ENCODE data around the gene HACD2.
"Not testable (repeated sequence)": the region's sequence is repeated elsewhere in the genome, so short reads cannot be mapped to it uniquely, and the experiment has no call there.

HACD2 gene

GRCh38 chr3:123611082-123611481 is 26.2 kb upstream of the HACD2 start:
- no peak for DNase-seq

GRCh38 chr3:123610331-123610730 is 25.5 kb upstream of the HACD2 start:
- DNase-seq: no peak

GRCh38 chr3:123609063-123609462 is 24.2 kb upstream of the HACD2 start:
- DNase-seq: no peak

GRCh38 chr3:123608263-123608937 is 23.5 kb upstream of the HACD2 start:
- no peak for DNase-seq

GRCh38 chr3:123606527-123606926 is 21.7 kb upstream of the HACD2 start:
- DNase-seq: no peak

GRCh38 chr3:123605789-123606234 is 21.0 kb upstream of the HACD2 start:
- no peak for DNase-seq

GRCh38 chr3:123603153-123603552 is 18.3 kb upstream of the HACD2 start:
- DNase-seq: not testable (repeated sequence)

- DNase-seq: no peak
Measured at GRCh38 chr3:123602325-123602724, 17.5 kb upstream of the HACD2 start.

GRCh38 chr3:123600863-123601262 is 16.0 kb upstream of the HACD2 start:
- not testable (repeated sequence) for DNase-seq

- DNase-seq: no peak
Measured at GRCh38 chr3:123597561-123597960, 12.7 kb upstream of the HACD2 start.

- no peak for DNase-seq
Measured at GRCh38 chr3:123595396-123596180, 10.7 kb upstream of the HACD2 start.

- DNase-seq: no peak
Measured at GRCh38 chr3:123593381-123593780, 8.5 kb upstream of the HACD2 start.

- no peak for DNase-seq
Measured at GRCh38 chr3:123590685-123591450, 6.0 kb upstream of the HACD2 start.

- DNase-seq: no peak
Measured at GRCh38 chr3:123587401-123587800, 2.5 kb upstream of the HACD2 start.

GRCh38 chr3:123586968-123587367 is 2.1 kb upstream of the HACD2 start:
- no peak for DNase-seq

GRCh38 chr3:123586131-123586530 is 1.3 kb upstream of the HACD2 start:
- no peak for DNase-seq

GRCh38 chr3:123584284-123584987 is 417 bp downstream of the HACD2 start:
- no peak for DNase-seq

GRCh38 chr3:123583561-123583960 is 1.3 kb downstream of the HACD2 start:
- no peak for DNase-seq

- DNase-seq: no peak
Measured at GRCh38 chr3:123582315-123582714, 2.5 kb downstream of the HACD2 start.

- DNase-seq: no peak
Measured at GRCh38 chr3:123576122-123576521, 8.7 kb downstream of the HACD2 start.

- no peak for DNase-seq
Measured at GRCh38 chr3:123571973-123572365, 12.9 kb downstream of the HACD2 start.

GRCh38 chr3:123571264-123571972 is 13.4 kb downstream of the HACD2 start:
- no peak for DNase-seq

Measured in cerebellar nuclear complex (tissue), 1 donor.